ENCODE measurements around the gene EXT2.

DNA sequence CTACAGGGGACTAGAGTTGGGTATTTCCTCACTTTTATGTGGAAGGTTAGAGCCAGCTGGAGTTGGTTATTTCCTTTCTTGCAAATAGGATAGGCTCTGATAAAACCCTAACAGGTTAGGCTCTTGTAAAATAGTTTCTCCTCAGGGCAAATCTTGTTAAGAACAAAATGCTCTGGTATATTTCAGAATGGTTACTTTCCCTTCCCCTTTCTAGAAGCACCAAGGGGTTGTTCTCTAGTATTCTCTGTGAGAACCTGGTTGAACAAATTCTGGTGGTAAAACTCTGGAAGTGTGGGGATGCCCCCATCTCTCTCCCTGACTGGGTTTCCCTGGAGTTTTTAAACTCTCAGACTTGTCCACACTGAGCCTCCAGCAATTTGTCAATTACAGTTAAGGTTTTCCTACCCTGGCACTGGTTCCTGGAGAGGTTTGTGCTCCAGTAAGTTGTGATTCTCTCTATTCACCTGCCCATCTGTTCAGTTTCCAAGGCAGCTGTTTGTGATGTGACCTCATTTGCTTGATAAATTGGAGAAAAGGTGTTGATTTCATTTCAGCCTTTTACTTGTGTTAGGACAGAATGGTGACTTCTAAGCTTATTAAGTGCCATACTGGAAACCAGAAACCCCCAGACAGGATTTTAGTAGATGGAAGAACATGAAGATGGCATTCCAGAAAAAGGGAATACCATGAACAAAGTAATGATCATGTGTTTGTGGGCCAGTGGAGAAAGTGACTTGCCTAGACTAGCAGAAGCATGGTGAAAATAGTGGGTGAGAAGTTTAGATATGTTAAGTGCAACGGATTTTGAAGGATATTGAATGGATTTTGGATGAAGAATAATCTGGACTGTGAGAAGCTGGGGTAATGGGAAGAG lies 64.6 kb downstream of the EXT2 start:
- no peak for TF ChIP-seq POLR2A (IDR thresholded peaks at IDR 0.05)
- TF ChIP-seq, protein P1, sequence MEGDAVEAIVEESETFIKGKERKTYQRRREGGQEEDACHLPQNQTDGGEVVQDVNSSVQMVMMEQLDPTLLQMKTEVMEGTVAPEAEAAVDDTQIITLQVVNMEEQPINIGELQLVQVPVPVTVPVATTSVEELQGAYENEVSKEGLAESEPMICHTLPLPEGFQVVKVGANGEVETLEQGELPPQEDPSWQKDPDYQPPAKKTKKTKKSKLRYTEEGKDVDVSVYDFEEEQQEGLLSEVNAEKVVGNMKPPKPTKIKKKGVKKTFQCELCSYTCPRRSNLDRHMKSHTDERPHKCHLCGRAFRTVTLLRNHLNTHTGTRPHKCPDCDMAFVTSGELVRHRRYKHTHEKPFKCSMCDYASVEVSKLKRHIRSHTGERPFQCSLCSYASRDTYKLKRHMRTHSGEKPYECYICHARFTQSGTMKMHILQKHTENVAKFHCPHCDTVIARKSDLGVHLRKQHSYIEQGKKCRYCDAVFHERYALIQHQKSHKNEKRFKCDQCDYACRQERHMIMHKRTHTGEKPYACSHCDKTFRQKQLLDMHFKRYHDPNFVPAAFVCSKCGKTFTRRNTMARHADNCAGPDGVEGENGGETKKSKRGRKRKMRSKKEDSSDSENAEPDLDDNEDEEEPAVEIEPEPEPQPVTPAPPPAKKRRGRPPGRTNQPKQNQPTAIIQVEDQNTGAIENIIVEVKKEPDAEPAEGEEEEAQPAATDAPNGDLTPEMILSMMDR (IDR thresholded peaks at IDR 0.05) = no peak
